ENCODE data around the gene OCEL1. TPM values are rescaled to one million over a fixed set of nuclear protein-coding genes. Genes with fewer than 3 reads are reported as not detected.
A peak's percentile ranks its signal among the peaks of the same experiment; 100 is the strongest.

The OCEL1 gene
- total and polyA plus RNA-seq, 10 of the 15 experiments (the other 5 are each of a cell fraction or from before 2014, with no cell fraction given) = 2.8 to 18.2 (median 7.4) TPM

DNA sequence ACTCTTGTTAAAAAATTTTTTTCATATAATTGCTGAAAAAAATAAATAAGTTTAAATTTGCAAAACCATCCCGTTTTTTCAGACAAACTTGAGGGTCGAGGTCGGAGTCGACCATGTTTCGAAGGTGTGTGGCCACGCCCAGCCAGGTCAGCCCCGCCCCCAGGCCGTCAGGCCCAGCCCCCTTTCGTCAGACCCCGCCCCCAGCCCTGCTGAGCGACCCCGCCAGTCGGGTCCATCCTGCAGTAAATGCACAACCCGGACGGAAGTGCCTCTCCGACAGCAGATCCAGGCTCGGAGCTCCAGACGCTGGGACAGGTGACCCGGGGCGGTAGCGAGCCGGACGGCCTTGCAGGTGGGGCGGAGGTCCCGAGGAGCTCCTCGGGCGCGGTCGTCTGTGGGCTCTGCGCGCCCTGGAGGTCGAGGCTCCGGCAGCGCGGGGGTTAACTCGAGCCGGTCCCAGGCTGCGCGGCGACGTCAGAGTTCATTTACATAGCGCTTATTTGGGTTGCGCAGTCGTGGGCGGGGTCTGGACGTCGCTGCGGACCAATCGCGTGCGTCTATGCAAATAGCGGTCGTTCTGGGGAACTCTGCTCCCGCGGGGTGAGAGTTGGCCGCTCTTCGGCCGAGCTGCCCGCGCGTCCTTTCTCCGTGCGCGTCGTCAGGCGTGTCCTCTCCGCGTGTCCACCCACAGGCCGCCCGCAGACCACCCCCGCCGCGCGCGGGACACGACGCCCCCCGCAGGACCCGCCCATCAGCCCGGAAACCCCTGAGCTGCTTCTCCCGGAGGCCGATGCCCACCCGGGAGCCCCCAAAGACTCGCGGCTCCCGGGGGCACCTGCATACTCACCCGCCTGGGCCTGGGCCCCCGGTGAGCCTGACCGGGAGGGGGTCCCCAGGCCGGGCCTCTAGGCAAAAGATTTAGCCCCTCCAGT, at the start of gene OCEL1 (continued):
- TF ChIP-seq, protein P1, sequence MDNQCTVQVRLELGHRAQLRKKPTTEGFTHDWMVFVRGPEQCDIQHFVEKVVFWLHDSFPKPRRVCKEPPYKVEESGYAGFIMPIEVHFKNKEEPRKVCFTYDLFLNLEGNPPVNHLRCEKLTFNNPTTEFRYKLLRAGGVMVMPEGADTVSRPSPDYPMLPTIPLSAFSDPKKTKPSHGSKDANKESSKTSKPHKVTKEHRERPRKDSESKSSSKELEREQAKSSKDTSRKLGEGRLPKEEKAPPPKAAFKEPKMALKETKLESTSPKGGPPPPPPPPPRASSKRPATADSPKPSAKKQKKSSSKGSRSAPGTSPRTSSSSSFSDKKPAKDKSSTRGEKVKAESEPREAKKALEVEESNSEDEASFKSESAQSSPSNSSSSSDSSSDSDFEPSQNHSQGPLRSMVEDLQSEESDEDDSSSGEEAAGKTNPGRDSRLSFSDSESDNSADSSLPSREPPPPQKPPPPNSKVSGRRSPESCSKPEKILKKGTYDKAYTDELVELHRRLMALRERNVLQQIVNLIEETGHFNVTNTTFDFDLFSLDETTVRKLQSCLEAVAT (IDR thresholded peaks at IDR 0.05) = 0 out of 2 replicates have a peak, but pooled peaks have one; percentile 2
- TF ChIP-seq IKZF1 (conservative IDR thresholded peaks at IDR 0.05) (peak; percentile 77), CREM (IDR thresholded peaks at IDR 0.05; ENCODE audit: low read depth) (peak; percentile 56; the same call in 1 of the 2 replicates), SRF (IDR thresholded peaks at IDR 0.05; ENCODE audit: low read depth in 2 of 2, low read length in 2 of 2) (peak; percentile 61 to 80; a peak in 2 of 4 replicates), KAT2A (conservative IDR thresholded peaks at IDR 0.05; ENCODE audit: control insufficient read depth, low read depth, low read length) (no peak), CBX5 (IDR thresholded peaks at IDR 0.05; ENCODE audit: low read depth) (no peak), ETV6 (conservative IDR thresholded peaks at IDR 0.05 in 1 of 2, IDR thresholded peaks at IDR 0.05 in 1 of 2; ENCODE audit: borderline replicate concordance in 1 of 2, low read depth in 1 of 2) (0 out of 4 replicates have a peak, but pooled peaks of 1 of the 2 experiments have one; percentile 16), STAT3 (IDR thresholded peaks at IDR 0.05; ENCODE audit: low read depth, low read length) (no peak)
- TF ChIP-seq, protein P2, sequence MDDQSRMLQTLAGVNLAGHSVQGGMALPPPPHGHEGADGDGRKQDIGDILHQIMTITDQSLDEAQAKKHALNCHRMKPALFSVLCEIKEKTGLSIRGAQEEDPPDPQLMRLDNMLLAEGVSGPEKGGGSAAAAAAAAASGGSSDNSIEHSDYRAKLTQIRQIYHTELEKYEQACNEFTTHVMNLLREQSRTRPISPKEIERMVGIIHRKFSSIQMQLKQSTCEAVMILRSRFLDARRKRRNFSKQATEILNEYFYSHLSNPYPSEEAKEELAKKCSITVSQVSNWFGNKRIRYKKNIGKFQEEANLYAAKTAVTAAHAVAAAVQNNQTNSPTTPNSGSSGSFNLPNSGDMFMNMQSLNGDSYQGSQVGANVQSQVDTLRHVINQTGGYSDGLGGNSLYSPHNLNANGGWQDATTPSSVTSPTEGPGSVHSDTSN (IDR thresholded peaks at IDR 0.05; ENCODE audit: insufficient replicate concordance, low read depth, low read length) = no peak
- TF ChIP-seq, protein P3, sequence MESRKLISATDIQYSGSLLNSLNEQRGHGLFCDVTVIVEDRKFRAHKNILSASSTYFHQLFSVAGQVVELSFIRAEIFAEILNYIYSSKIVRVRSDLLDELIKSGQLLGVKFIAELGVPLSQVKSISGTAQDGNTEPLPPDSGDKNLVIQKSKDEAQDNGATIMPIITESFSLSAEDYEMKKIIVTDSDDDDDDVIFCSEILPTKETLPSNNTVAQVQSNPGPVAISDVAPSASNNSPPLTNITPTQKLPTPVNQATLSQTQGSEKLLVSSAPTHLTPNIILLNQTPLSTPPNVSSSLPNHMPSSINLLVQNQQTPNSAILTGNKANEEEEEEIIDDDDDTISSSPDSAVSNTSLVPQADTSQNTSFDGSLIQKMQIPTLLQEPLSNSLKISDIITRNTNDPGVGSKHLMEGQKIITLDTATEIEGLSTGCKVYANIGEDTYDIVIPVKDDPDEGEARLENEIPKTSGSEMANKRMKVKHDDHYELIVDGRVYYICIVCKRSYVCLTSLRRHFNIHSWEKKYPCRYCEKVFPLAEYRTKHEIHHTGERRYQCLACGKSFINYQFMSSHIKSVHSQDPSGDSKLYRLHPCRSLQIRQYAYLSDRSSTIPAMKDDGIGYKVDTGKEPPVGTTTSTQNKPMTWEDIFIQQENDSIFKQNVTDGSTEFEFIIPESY (IDR thresholded peaks at IDR 0.05) = no peak
- TF ChIP-seq, protein P4, sequence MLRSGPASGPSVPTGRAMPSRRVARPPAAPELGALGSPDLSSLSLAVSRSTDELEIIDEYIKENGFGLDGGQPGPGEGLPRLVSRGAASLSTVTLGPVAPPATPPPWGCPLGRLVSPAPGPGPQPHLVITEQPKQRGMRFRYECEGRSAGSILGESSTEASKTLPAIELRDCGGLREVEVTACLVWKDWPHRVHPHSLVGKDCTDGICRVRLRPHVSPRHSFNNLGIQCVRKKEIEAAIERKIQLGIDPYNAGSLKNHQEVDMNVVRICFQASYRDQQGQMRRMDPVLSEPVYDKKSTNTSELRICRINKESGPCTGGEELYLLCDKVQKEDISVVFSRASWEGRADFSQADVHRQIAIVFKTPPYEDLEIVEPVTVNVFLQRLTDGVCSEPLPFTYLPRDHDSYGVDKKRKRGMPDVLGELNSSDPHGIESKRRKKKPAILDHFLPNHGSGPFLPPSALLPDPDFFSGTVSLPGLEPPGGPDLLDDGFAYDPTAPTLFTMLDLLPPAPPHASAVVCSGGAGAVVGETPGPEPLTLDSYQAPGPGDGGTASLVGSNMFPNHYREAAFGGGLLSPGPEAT (IDR thresholded peaks at IDR 0.05; ENCODE audit: low read depth) = peak; percentile 82
- TF ChIP-seq, protein P5, sequence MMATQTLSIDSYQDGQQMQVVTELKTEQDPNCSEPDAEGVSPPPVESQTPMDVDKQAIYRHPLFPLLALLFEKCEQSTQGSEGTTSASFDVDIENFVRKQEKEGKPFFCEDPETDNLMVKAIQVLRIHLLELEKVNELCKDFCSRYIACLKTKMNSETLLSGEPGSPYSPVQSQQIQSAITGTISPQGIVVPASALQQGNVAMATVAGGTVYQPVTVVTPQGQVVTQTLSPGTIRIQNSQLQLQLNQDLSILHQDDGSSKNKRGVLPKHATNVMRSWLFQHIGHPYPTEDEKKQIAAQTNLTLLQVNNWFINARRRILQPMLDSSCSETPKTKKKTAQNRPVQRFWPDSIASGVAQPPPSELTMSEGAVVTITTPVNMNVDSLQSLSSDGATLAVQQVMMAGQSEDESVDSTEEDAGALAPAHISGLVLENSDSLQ (IDR thresholded peaks at IDR 0.05) = peak; percentile 59
